Measurements from ENCODE around the gene PLD1. TPM values are rescaled to one million over a fixed set of nuclear protein-coding genes. Genes with fewer than 3 reads are reported as not detected.
A peak's percentile ranks its signal among the peaks of the same experiment; 100 is the strongest.

PLD1 gene
- total RNA-seq, 4 donors from 2014 or later = 30.9 to 67.9 (median 56.0) TPM

DNA sequence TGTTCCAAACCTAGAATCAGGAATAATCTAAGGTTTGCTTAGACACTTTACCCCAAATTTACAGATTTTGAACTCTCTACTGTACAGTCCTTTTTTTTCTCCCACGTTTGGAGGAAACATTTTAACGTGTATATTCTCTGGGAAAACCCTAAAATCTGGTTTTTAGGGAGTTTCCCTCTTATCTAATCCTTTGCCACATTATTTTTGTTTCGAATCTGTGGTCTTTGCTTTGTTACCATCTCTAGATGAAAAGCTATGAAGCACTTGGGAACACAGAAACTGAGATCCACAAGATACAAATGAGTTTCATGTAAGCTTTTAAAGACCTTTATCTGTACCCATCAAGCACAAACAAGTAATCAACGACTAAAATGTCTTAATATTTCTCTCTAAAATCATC, 41.3 kb downstream of the PLD1 start:
- H3K36me3 ChIP-seq = no peaks in the 10 kb centered on the region
- peak overlapping the region in 3 of 4 donors; percentile 3 to 86 (median 85) for H3K27ac ChIP-seq
- TF ChIP-seq POLR2A (IDR thresholded peaks at IDR 0.05) = no peak
- TF ChIP-seq, protein P1, sequence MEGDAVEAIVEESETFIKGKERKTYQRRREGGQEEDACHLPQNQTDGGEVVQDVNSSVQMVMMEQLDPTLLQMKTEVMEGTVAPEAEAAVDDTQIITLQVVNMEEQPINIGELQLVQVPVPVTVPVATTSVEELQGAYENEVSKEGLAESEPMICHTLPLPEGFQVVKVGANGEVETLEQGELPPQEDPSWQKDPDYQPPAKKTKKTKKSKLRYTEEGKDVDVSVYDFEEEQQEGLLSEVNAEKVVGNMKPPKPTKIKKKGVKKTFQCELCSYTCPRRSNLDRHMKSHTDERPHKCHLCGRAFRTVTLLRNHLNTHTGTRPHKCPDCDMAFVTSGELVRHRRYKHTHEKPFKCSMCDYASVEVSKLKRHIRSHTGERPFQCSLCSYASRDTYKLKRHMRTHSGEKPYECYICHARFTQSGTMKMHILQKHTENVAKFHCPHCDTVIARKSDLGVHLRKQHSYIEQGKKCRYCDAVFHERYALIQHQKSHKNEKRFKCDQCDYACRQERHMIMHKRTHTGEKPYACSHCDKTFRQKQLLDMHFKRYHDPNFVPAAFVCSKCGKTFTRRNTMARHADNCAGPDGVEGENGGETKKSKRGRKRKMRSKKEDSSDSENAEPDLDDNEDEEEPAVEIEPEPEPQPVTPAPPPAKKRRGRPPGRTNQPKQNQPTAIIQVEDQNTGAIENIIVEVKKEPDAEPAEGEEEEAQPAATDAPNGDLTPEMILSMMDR (IDR thresholded peaks at IDR 0.05) = no peak
- intact Hi-C loops (cut with DNase I) = no loop called here
- WGBS, 2 donors = 20 to 21% methylated on average over 4 of the region's 4 CpGs
- H3K9me3 ChIP-seq = no peaks in the 10 kb centered on the region
- no peaks in the 10 kb centered on the region for H3K27me3 ChIP-seq
- H3K4me1 ChIP-seq = peaks cover 19 to 71% (median 23%) of the 10 kb centered on the region in 3 donors
- peak overlapping the region in 3 of 4 donors; percentile 49 to 61 (median 49) for H3K4me3 ChIP-seq
- no peak for DNase-seq

- no peak for DNase-seq
- no peak for TF ChIP-seq POLR2A (IDR thresholded peaks at IDR 0.05)
- TF ChIP-seq, protein P1 (IDR thresholded peaks at IDR 0.05) = no peak
- peak overlapping the region in 3 of 4 donors; percentile 3 to 86 (median 85) for H3K27ac ChIP-seq
- peak overlapping the region in 2 of 4 donors; percentile 49 to 61 for H3K4me3 ChIP-seq
- intact Hi-C loops (cut with DNase I) = no loop called here
- no peaks in the 10 kb centered on the region for H3K36me3 ChIP-seq
- no peaks in the 10 kb centered on the region for H3K27me3 ChIP-seq
- H3K4me1 ChIP-seq = peaks cover 19 to 73% (median 23%) of the 10 kb centered on the region in 3 donors
- WGBS, 2 donors = 62 to 74% methylated on average over 10 of the region's 10 CpGs
- no peaks in the 10 kb centered on the region for H3K9me3 ChIP-seq
Measured at GRCh38 chr3:171768281-171768900, 41.9 kb downstream of the PLD1 start.

DNA sequence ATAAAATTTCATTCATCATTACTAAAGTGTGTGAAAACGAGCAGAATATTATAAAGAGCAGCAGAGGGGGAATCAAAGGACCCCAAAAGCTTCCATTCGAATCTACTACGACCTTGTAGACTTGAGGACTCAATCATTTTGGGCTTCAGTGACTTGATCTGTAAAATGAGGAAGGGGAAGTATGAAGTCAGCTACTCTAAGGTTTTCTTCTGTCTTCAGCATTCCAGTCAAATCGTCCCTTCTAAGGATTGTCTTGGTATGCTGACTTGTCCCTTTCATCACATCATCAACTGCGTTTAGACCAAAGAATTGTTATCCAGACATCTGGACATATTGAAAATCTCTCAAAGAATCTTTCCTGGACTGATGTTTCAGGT, 44.8 kb downstream of the PLD1 start:
- no peaks in the 10 kb centered on the region for H3K9me3 ChIP-seq
- peaks cover 0 to 6% (median 0%) of the 10 kb centered on the region in 3 donors for H3K36me3 ChIP-seq
- no peak overlapping the region for H3K4me3 ChIP-seq
- 82 to 85% methylated on average over 5 of the region's 5 CpGs for WGBS, 2 donors
- DNase-seq = no peak
- H3K27me3 ChIP-seq = no peaks in the 10 kb centered on the region
- H3K27ac ChIP-seq = peak overlapping the region in 2 of 4 donors; percentile 31 to 55
- intact Hi-C loops (cut with DNase I) = no loop called here
- H3K4me1 ChIP-seq = peaks cover 11 to 53% (median 17%) of the 10 kb centered on the region in 3 donors
- TF ChIP-seq, protein P1 (IDR thresholded peaks at IDR 0.05) = no peak
- TF ChIP-seq POLR2A (IDR thresholded peaks at IDR 0.05) = no peak

- WGBS, 2 donors = 77 to 85% methylated on average over 1 of the region's 2 CpGs
- Histone ChIP-seq H3K9me3 (no peaks in the 10 kb centered on the region), H3K4me3 (no peak overlapping the region), H3K27me3 (no peaks in the 10 kb centered on the region), H3K36me3 (peaks cover 0 to 6% (median 0%) of the 10 kb centered on the region in 3 donors), H3K27ac (no peak overlapping the region), H3K4me1 (peaks cover 6 to 49% (median 7%) of the 10 kb centered on the region in 3 donors)
- intact Hi-C loops (cut with DNase I) = no loop called here
- TF ChIP-seq, protein P1 (IDR thresholded peaks at IDR 0.05) = no peak
- no peak for TF ChIP-seq POLR2A (IDR thresholded peaks at IDR 0.05)
- DNase-seq = no peak
Measured at GRCh38 chr3:171763392-171763791, 46.9 kb downstream of the PLD1 start.

- WGBS, 2 donors = 83 to 86% methylated on average over 2 of the region's 2 CpGs
- TF ChIP-seq POLR2A (IDR thresholded peaks at IDR 0.05) = no peak
- TF ChIP-seq, protein P1 (IDR thresholded peaks at IDR 0.05) = no peak
- Histone ChIP-seq H3K36me3 (peaks cover 0 to 6% (median 0%) of the 10 kb centered on the region in 3 donors), H3K9me3 (no peaks in the 10 kb centered on the region), H3K4me1 (peaks cover 3 to 62% (median 4%) of the 10 kb centered on the region in 3 donors), H3K4me3 (no peak overlapping the region), H3K27me3 (no peaks in the 10 kb centered on the region), H3K27ac (no peak overlapping the region)
- intact Hi-C loops (cut with DNase I) = no loop called here
- no peak for DNase-seq
Measured at GRCh38 chr3:171760477-171760876, 49.8 kb downstream of the PLD1 start.

All from esophagus squamous epithelium (tissue), 5 donors.